ENCODE data around the gene SKIL.

SKIL gene

DNA sequence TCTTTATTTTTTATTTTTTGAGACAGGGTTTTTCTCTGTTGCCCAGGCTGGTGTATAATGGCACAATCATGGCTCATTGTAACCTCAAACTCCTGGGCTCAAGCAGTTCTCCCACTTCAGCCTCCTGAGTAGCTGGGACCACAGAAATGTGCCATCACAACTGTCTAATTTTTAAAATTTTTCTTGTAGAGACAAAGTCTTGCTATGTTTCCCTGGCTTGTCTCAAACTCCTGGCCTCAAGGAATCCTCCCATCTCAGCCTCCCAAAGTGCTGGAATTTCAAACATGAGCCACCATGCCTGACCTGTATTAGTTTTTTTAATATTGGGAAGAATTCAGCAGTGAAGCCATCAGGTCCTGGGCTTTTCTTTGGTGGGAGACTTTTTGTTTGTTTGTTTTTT lies 47.6 kb downstream of the SKIL start:
- DNase-seq (ENCODE audit: low spot score): no peak

DNA sequence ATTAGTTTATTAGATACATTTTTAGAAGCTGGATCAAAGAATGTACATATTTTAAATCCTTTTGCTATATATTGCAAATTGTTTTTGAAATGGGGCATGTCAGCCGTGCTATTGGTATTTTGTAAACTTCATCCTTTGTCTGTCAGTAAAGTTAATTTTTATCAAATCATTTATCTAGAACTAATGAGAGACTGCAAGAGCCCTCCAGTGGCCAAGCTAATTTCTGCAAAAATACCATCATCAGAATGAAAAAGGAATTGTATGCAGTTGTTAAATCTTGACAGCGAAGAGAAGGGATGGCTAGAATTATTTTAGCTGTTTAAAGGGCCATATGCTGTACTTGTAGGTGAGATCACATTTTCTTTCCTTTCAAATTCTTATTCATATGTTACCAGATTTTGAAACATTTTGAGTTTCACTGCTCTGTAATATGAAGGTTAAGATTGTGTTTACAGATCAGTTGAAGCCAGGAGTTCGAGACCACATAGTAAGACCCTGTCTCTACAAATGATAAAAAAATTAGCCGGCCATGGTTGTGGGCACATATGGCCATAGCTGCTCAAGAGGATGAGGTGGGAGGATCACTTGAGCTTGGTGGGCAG lies 53.0 kb downstream of the SKIL start:
- no peak for DNase-seq (ENCODE audit: low spot score)

DNA sequence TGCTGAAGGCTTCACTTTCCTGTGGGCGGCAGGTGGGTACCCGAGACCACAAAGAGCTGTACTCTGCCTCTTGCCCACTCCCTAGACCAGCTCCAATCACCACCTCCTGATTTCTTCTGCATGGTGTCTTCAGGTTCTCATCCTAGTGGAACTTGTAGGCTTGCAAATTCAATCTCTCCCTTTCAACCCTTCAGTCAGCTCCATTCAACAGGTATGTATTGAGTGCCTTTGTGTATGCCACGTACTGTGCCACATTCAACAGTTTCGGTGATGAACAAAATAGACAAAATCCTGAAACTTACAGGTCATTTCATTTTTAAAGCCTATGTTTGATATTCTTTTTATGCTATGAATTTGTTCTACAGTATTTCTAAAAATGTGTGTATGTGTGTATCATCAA lies 55.8 kb downstream of the SKIL start:
- DNase-seq (ENCODE audit: low spot score): no peak

DNA sequence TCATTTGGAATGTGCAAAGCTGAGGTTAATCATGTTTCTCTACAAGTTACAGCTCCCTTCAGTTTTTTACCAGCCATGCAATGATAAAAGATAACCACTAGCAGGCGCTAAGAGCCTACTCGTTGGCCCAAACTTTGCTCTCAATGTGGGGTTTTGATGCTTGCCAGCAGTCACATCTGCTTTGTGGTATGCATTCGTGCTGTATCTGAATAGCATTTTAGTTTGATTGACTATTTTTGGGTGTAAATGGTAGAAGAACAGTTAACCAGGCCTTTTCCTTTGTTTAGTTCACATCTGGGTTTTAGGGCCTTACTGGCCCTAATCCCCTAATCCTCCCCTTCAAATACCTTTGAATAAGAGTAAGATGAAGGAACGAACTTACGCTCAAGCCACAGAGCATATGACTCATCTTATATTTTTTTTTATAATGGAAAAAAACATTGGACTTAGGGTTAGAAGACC lies 56.7 kb downstream of the SKIL start:
- peak; percentile 78 for DNase-seq (ENCODE audit: low spot score)

DNA sequence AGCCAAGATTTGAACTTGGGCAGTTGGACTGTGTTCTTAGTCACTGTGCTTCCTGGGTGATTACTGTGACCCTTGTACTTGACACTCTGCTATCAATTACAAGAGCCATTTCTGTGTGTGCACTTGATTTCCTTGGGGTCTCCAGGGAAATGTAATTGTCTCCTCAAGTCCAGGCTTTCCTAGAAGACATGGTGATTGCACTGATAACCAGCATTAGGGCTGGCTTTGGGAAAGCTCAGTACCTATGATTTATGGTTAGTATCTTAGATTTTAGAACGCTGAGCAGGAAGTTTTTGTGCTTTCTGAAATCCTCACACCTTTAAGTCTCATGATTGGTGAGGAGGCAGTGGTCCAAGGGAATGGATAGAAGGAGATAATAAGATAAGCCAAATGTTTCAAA lies 59.6 kb downstream of the SKIL start:
- no peak for DNase-seq (ENCODE audit: low spot score)

DNA sequence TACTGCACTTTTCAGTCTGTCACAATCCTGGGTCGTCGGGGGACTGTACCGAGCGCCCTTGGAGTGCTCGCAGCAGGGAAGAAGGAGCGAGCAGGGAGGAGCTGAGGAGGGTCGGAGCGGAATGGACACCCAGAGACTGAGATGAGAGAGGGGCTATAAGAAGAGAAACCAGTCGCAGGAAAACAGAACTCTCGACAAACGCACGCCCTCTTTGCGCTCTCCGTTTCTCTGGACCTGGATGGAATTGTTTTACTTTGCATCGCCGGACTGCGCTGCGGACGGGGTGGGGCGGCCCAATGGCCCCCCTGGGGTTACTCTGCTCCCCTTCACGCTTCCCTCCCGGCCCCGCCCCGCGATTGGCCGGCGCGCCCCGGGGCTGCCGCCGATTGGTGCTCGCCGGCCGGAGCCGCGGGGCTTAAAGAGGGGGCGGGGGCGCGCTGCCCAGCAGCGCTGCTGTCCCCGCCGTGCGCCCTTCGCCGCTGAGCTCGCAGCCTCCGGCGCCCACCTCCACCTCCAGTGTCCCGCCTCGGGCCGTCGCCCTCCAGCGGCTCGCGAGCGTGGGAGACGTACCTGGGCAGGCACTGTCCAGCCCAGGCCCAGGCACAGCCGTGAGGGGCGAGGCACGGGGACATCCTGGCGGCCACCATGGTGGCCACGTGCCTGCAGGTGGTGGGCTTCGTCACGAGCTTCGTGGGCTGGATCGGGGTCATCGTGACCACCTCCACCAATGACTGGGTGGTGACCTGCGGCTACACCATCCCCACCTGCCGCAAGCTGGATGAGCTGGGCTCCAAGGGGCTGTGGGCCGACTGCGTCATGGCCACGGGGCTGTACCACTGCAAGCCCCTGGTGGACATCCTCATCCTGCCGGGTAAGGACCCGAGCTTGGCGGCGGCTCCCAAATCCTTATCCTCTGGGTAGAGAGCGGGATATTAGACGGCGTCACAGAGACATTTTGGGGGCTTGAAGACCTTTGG lies 61.2 kb downstream of the SKIL start, which contains the start of gene CLDN11:
TSS of gene CLDN11 (plus strand) at position 447 of the 977 bp plus-strand sequence. CDS start at position 646, 199 bp downstream.
- peak; percentile 89 for DNase-seq (ENCODE audit: low spot score)

DNA sequence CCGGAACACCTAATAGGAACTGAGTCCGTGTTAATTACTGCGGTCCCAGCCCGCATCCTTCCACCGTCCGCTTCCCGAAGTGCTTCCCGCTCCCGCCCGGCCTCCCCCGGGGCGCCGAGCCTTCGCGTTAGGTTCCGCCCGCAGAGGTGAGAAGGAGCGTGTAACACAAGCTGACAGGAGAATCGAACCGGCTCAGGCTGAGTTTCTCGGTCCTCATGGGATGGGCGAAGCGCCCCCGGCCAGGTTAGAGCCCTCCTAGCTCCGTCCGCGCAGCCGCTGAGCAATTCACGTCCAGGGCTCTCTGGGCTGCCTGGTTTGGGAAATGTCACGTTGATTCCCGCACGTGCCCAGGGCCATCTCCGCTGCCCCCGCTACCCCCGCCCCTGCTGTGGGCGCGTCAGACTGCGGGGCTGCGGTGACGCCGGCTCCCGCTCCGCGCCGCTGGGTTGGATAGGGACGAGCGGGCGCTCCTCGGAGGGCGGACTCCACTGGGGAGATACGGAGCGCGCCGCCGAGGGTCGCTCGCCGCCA lies 62.1 kb downstream of the SKIL start:
- no peak for DNase-seq (ENCODE audit: low spot score)

DNA sequence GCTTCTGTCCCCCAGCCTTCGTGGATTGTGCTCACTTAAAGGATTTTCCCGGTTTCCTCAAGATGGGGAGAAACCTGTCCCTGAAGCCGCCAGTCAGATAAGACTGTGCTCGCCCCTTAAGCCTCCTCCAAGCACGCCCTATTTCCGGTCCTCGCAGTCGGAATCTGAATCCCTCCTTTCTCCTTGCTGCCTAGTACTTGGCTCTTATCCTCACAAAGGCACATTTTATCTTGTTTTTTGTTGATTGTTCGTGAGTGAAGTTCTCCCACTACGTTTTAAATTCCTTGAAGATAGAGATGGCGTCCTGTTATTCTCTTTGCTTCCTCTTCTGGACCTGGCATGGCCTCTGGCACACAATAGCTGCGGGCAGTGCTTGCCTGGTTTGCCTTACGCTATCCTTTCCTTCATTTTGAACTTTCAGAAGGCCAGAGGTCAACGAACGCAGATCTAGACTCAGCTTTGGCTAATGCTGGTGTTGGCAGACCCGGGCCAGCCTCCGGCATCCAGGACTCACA lies 62.8 kb downstream of the SKIL start:
- no peak for DNase-seq (ENCODE audit: low spot score)

DNA sequence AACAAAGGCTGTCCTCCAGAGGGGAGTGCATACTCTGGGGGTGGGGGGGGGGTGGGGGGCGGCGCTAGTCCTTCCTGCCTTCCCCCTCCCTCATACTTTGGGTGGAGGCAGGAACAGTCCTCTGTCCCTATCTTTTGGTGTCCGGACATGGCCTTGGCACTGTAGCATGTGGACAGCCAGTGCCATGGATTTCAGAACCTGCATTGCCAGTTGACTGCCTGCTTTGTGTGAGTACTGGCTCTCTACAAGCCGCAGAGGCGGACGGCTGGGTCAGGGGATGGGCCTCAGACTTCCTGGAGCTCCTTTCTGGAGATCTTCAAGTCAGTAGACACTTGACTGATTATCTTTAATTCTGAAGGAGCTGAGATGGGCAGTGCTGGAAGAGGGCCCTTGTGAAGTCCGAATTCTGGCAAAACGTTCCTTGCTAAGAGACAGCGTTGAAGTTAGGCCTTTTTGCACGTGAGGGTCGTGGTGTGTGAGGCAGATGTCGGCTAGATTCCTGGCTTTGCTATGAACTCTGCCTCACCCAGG lies 63.7 kb downstream of the SKIL start:
- peak; percentile 77 for DNase-seq (ENCODE audit: low spot score)

DNA sequence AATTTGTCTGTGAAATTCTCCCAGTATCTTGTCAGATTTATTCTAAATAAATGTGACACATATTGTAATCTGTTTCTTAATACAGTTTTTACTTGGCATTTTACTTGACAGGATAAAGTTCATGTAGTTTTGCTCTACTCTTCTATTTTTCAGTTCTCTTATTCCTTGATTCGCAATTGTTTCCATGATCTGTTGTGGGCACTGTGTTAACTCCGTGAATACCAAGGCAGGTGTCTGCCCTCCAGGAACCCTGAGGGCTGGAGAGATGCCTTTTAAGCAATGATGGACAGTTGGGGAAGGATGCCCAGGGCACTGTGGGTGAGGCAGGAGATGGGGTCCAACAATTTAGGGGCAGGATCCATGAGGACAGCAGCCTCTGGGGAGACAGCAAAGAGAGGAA lies 64.2 kb downstream of the SKIL start:
- no peak for DNase-seq (ENCODE audit: low spot score)

DNA sequence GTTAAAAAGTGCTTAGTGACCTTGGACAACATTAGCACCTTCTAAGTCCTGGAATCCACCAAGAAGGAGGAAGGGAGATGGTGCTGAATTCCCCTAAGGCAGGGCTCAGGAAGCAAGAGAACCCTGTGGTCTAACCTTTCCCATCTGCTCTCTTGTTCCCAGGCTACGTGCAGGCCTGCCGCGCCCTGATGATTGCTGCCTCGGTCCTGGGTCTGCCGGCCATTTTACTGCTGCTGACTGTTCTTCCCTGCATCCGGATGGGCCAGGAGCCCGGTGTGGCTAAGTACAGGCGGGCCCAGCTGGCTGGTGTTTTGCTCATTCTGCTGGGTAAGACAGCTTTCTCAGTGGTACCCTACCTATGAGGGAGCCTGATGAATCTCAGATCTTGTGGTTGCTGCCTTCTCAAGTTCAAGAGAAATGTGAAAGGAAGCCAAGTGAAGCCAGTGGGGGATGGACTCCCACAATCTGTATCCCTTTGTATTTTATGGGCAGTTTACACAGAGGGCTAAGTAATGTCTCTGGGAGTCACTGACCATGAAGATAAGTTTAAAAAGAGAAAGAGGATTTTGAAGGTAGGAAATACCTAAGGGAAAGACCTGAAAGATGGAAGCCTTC lies 65.6 kb downstream of the SKIL start:
- DNase-seq (ENCODE audit: low spot score): no peak

DNA sequence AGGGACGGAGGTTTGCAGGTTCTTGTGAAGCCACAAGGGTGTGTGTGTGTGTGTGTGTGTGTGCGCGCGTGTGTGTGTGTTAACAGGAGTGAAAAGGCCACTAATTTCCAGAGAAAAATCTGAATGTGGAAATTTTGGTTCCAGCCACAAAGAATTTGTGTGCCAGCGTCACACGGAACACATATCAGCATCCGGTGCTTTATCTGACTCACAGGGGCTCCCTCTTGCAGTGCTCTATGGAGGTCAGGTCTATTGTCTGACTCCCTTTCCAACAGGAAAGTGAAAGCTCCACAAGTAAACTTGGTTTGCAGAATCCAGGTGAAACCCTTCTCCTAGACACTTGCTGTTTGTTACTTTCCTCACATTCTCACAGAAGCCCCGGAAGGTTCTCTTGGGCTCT lies 67.4 kb downstream of the SKIL start:
- DNase-seq (ENCODE audit: low spot score): no peak

DNA sequence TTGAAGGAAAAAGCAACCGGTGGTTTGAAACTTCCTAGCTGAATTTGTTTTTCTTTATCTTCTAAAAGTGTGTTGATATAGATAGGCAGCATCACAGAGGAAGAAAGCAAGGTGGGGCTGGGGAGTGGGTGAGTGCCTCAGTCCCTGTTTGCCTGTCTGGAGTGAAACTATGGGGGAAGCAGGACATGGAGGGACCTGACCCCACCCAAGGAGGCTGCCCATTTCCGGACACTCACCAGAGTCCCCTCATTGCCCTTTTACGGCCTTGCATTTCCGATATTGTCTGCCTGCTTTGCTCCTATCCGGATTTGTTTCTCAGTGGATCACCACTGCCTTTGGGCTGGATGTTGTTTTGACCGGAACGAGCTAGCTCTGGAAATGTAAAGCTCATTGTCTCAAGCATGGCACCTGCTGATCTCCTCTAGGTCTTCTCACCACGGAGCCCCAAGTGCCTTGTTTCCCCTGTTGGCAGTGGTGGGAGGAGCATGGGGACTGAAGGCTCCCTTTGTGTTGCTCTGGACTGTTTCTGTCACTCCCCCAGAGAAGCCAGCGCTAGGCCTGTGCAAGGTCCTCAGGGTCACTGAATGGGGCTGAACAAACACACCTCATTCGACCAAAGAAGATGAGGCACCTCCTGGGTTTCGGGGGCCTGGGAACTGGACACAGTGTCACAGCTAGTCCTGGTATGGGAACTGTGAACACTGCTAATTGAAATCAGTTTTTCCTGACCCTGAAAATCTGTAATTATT lies 68.2 kb downstream of the SKIL start:
- peak; percentile 91 for DNase-seq (ENCODE audit: low spot score)

DNA sequence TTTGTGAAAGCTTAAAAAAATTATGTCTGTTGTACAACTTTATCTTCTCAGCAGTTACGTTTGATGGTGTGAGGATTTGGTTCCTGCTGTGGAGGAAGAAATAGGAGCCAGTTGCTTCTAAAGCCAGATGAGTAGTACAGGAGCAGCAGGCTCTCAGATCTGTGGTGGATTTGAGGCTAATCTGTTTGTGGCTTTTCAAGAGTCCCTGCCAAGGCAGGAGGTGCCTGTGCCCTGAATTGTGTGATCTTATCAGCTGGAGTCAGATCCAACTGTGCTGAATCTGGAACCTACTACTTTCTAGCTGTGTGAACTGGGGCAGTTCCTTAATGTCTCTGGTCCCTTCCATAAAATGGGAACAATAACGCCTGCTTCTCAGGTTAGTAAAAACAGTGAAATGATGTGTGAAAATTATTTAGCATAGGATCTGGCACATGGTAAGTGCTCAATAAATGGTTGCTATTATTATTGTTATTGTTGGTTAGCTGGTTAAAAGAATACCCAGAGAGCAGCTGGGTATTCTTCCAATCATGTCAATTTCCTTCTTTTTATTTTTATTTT lies 68.8 kb downstream of the SKIL start:
- DNase-seq (ENCODE audit: low spot score): no peak

DNA sequence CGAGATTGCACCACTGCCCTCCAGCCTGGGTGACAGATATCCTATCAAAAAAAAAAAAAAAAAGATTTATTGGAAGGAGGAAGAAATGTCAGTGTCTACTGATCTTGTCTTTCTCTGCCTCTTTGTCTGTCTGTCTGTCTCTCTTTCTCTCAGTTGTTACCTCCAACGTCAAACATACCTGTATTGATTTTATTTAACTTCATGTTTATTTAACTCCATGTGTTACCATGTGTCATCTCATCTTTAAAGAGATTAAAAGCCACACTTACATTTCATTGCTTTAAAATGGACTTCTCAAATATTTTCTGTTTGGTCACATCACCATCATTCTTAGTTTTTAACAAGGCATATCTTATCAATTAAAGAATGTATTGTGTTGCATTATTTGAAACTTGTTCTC lies 70.6 kb downstream of the SKIL start:
- DNase-seq (ENCODE audit: low spot score): no peak

DNA sequence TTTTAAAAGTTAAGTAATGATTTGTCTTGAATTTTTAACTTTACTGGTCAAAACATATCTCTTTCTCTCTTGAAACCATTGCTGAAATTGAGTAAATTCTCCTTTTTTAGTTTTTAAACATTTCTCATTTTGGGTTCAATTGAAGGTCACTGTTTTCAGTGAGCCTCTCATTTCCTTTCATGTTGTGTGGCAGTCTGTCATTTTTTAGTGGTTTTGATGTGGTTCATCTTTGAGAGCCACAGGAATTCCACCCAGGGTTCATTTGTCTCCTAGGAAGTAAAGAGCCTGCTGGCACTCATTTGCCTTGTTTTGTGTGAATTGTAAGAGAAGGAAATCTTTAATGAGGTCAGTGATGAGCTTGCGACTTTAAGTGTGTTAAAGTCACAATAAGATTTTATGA lies 71.5 kb downstream of the SKIL start:
- DNase-seq (ENCODE audit: low spot score): no peak

DNA sequence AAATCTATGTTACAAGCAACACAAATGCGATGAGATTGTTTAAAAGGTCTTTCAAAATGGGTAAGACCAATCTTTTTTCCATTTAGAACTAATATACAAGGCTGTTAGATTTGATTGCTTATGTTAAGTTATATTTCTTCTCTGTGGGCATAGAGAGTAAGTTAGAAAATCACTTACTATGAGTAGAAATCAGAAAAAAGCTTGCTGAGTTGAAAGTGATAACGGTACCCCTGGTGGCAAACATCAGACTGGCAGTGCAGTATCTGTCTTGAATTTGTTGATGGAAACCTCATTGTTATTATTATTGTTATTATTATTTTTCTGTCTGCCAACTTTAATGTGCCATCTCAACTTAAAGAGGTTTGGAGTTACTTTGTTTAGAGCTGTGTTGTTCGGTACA lies 73.5 kb downstream of the SKIL start:
- DNase-seq (ENCODE audit: low spot score): no peak

DNA sequence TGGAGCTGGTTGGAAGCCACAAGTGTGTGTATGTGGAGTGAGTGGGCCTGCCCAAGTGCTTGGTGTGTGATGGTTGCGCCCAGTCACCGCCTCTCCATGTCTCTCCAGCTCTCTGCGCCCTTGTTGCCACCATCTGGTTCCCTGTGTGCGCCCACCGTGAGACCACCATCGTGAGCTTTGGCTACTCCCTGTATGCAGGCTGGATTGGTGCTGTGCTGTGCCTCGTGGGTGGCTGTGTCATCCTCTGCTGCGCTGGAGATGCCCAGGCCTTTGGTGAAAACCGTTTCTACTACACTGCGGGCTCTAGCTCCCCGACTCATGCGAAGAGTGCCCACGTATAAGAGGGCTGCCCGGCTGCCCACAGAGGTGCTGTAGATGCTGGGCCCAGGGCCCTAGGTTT lies 74.9 kb downstream of the SKIL start:
- no peak for DNase-seq (ENCODE audit: low spot score)

DNA sequence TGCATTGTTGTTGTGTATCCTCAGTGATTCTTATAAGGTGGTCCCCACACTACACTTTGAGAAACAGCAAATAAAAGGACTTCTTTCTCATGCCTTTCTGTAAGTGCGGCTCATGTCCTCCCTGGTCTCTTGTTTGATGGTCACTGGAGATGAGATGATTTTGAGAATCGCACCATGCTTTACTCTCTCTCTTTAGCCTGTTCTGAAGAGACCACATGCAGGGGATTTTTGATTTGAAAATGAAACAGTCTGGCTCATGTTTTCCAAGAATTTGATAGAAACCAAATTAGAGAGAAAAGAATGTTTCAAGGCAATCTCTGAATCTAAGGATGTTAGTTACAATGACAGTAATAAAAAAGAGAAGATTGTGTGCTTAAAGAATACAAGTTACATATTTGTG lies 79.2 kb downstream of the SKIL start:
- no peak for DNase-seq (ENCODE audit: low spot score)

DNA sequence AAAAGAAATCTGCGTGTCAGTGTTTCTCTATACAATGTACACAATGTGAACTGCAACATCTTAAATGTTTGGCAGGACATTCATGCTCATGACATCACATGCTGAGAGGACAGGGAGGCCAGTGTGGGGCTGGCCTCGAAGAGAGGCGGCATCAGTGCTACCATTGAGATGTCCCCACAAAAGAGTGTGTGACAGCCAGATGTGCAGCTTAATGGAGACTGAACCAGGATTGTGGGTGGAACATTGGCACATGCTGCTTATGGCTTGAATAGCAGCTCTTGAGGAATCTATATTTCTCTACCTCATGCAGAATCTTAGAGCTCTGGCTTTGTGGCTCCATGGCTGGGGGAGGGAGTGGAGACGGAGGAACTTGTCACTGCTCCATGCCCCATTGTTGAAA lies 79.7 kb downstream of the SKIL start:
- peak; percentile 94 for DNase-seq (ENCODE audit: low spot score)
